Hepatic stellate cell (primary cell): ENCODE measurements around the gene FOSL1.
A peak's percentile ranks its signal among the peaks of the same experiment; 100 is the strongest.
"Not testable (repeated sequence)": the region's sequence is repeated elsewhere in the genome, so short reads cannot be mapped to it uniquely, and the experiment has no call there.

ENCODE experiments used
- DNase-seq: peaks from one replicate; pipeline ENCODE4 v3.0.0; 2011; ENCODE audit warnings: low spot score

The FOSL1 gene

DNA sequence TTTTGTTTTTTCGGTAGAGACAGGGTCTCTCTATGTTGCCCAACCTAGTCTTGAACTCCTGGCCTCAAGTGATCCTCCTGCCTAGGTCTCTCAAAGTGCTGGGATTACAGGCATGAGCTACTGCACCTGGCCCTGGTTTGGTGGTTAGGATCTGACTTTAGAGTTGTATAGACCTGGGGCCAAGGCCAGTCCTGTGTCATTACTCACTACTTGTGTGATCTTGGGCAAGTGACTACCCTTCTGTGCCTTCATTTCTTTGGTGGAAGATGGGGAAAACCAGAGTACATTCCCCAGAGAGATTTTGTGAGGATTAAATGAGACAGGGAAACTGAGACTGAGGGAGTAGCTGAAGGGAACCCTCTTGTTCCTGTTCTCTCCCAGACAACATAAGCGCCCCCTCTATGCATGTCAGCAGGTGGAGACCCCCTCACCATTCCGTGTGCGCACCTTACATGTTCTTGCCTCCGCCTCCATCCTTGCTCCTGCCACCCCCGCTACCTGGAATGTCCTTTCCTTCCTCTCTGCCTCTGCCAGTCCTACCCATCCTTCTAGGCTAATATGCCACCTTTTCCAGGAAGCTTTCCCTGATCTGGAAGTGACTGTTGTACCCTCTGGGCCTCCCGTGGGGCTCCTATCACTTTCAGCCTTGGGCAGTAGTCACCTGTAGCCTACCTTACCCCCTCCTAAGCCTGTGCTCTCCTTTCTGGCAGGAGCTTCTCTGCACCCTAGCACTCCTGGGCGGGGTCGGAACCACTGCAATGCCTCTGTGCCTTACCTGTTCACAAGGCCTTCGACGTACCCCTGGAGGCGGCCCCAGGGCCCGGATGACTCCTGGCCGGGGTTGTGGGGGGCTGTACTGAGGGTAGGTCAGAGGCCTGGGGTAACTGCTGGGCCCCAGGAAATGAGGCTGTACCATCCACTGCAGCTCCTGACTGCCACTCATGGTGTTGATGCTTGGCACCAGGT lies 3.9 kb downstream of the FOSL1 start:
- DNase-seq = no peak

- DNase-seq = no peak
Measured at GRCh38 chr11:65895482-65895981, 4.7 kb downstream of the FOSL1 start.

DNA sequence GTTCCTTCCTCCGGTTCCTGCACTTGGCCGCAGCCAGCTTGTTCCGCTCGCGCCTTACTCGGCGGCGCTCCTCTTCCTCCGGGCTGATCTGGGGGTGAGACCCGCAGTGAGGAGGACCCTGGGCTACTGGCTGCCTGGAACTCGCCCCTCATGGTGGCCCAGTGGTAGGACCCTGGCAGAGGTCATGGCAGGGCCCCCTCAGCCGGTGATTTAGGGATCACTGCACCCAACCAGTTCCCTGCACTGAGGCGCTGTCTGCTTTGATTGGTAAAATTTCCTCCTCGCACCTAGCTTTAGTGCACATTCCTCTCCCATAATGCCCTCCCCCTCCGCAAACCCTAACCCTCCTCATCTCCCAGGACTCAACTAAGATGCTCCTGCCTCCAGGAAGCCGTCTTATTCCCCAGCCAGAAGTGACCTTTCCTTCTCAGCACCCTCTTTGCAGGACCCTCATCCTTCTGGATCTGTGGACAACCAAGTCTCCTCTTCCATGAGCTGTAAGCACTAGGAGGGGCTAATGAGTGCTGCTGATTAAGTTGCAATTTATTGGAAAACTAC lies 6.1 kb downstream of the FOSL1 start:
- DNase-seq = no peak

DNA sequence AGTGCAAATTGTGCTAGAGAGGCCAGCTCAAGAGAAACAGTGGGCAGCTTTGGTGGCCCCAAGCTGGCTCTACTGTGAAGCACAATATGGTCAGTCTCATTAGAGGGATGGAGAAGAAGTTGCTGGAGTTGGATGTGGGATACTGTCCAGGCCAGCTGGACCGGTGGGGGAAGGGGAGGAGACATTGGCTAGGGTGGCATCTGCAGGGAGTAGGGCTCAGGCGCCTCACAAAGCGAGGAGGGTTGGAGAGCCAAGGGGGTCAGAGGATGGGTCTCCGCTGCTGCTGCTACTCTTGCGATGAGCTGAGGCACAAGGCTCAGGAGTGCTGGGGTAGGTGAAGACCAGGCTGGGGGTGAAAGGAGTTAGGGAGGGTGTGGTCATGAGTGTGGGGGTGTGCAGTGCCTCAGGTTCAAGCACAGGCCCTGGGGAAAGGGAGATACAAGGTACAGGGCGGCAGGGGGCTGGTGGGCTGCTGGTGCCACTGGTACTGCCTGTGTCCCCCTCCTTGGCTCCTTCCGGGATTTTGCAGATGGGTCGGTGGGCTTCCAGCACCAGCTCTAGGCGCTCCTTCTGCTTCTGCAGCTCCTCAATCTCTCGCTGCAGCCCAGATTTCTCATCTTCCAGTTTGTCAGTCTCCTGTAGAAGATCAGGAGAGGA lies 7.4 kb downstream of the FOSL1 start:
- DNase-seq = no peak

DNA sequence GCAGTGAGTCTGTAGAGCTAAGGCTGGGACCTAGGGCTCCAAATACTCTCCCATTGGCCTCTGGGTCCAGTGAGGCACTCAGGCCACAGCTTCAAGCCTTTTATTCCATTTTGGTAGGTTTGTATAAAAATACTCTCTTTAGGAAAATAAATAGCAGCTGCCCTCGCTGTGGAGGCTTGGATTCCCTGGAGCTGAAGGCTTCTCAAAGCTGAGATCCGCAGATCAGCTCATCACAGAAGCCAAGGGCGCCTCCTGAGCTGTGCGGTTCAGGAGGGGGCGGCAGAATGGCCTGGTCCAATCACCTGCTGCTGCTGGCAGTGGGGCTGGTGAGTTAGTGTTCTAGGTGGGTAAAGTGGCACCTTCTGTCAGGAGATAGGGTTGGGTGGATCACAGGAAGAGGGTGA lies 8.0 kb downstream of the FOSL1 start:
- not testable (repeated sequence) for DNase-seq

DNA sequence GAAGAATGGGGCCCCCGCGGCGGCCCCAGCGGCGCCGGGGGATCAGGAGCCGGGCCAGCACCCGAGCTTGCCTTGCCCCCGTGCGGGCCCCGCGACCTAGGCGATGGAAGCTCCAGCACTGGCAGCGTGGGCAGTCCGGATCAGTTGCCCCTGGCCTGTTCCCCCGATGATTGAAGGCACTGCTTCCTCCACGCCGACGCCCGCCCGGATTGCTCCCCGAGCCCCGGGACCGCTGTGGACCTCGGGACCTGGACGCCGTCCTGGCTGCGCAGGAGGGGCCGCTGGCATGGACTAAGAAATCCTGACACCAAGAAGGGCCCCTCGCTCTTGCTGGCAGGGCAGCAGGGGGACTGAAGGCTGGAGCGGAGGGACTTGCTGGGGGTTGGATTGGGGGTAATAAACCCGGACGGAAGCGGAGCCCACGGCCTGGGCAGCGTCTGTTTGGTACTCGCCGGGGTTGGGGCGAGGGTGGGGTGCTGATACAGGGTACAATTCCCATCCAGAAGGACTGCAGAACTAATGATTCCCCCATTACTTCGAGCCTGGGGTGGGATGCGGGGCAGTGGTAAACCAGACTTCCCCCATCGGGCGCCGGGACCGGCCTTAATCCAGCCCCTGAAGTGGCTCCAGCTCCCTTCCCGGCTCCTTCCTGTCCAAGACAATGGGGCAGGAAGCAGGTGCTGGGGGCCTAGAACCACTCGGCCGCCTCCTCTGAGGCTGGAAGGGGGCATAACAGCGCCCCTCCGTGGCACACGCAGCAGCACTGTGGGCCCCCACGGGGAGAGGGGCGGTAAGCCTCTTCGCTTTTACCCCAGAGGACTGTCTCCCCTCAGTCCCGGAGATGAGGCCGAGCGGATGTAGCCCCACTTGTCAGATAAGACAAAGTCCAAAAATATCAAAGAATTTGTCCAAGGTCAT lies 8.7 kb downstream of the FOSL1 start:
- no peak for DNase-seq

- peak; percentile 96 for DNase-seq
Measured at GRCh38 chr11:65890324-65891218, 9.6 kb downstream of the FOSL1 start, which contains the start of gene CCDC85B. TSS of gene CCDC85B (plus strand) at chr11:65890673. CDS start at chr11:65890784, 111 bp downstream.

- DNase-seq = peak; percentile 98
Measured at GRCh38 chr11:65888163-65888814, 11.9 kb downstream of the FOSL1 start, which contains the start of gene FIBP. TSS of gene FIBP (minus strand) at chr11:65888471. CDS start at chr11:65888418, 53 bp downstream.

- DNase-seq = no peak
Measured at GRCh38 chr11:65887723-65888162, 12.4 kb downstream of the FOSL1 start.

GRCh38 chr11:65886826-65887722 lies 13.1 kb downstream of the FOSL1 start:
- DNase-seq = no peak

DNA sequence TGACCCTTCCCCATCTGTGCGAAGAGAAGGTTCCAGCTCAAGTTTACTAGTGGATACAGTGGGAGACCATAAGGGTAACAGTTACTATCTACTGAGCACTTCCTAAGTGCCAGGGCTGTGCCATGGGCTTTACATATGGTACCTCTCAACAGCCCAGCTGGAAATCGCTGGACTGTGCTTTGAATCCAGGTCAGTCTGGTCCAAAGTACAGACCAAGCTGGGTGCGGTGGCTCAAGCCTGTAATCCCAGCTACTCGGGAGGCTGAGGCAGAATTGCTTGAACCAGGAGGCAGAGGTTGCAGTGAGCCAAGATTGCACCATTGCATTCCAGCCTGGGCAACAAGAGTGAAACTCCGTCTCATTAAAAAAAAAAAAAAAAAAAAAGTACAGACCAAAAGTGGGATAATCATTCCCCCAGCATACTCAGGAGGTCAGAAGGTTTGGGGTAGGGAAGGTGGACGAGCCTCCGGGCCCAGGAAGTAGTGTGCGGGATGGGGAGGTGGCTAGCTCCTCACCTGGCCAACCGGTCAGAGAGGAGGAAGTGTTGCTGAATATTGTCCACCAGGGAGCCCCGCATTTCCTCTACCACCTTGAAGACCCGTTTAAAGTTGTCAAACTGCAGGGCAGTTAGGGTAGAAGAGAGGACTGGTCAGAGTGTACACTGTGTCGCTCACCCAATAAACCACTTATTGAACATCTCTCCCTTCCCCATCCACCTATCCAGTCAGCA lies 14.2 kb downstream of the FOSL1 start:
- DNase-seq = no peak

DNA sequence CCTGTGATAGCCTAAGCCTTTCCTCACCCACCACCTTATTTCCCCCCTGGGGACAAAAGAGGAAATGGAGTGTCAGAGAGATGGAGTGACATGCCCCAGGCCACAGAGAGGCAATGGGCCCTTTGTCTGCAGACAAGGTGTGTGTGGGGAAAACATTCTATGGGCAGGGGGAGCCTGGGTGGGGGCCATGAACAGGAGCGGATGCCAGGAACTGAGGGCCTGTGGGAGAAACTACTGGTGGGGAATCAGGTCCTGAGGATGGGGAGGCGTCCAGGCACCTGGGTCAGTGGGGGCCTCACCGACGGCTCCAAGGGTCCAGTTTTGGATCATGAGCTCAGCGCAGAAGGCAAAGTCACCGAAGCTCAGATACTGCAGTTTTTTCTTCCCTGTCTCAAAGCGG lies 15.0 kb downstream of the FOSL1 start:
- no peak for DNase-seq

GRCh38 chr11:65884716-65885092 lies 15.5 kb downstream of the FOSL1 start:
- peak; percentile 89 for DNase-seq

DNA sequence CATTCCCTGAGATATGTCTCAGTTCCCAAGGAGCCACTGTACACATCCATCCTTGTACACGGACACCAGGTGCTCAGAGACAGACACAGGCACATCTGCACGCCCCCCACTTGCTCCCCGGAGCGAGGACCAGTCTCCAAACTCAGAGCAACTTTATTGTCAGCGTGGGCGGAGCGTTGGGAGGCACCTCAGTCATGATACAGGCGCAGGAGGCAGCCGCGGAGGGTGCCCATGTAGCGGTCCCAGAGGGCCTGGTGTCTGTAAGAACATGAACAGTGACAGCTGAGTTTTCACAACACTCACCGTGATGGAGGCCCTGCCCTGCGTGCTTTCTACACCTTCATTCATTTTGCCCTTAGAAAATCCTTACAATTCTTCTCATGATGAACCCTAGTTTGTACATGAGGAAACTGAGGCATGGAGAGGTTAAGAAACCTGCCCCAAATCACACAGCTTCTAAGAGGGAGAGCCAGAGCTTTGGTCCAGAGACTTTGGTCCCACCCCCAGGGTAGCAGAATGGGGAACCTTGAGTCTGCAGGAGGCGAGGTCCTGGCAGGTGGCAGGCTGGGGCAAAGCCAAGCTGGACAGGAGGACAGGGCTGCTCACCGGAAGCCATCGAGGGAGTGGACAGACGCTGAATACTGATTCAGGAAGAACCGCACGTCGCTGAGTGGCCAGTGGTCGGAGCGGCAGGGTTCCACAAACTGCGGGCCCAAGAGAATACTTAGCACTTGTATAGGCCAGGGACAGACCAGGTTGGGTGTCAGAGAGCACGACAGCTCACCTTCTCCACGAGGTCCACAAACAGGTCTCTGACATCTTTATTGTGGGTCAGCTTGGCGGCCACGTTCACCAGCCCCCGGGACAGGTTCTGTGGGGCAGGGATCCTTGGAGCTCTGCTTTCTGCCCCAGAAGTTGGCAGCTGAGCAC lies 16.1 kb downstream of the FOSL1 start:
- DNase-seq = no peak

DNA sequence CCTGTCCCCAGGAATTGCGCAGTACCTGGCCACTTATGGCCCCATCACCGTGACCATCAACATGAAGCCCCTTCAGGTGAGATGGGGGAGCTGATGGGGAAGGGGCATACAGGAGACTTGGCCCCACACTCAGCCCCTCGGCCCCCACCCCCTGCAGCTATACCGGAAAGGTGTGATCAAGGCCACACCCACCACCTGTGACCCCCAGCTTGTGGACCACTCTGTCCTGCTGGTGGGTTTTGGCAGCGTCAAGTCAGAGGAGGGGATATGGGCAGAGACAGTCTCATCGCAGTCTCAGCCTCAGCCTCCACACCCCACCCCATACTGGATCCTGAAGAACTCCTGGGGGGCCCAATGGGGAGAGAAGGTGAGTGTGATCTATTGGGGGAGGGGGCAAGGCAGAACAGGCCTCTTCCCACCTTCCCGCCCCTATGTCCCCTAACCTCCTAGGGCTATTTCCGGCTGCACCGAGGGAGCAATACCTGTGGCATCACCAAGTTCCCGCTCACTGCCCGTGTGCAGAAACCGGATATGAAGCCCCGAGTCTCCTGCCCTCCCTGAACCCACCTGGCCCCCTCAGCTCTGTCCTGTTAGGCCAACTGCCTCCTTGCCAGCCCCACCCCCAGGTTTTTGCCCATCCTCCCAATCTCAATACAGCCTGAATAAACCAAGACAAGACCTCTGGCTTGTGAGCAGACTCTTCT lies 17.0 kb downstream of the FOSL1 start:
- DNase-seq = no peak
